ENCODE measurements around the gene NADK2. TPM values are rescaled to one million over a fixed set of nuclear protein-coding genes. Genes with fewer than 3 reads are reported as not detected.

Gene NADK2
- total RNA-seq, 3 donors from 2014 or later = 27.4 to 31.8 (median 27.9) TPM

DNA sequence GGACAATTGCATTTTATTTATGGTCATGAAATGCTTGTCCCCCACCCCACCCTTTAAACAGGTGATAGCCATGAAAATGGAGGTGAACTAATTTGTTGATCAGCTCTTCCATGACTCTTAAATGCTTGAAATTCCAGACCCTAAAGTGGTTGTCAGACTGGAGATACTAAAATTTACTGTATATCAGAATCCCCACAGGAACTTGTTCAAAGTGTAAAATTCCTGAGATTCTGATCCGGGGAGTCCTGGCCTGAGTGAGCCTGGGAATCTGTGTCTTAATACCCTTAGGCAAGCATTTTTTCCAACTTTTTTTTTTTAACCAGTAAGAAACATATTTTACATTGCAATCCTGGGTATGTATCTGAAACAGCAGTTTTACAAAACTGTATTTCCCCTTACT lies 85.1 kb downstream of the NADK2 start:
- DNase-seq (ENCODE audit: low spot score in 2 of 2) = no peak
- H3K27me3 ChIP-seq = no peaks in the 10 kb centered on the region
- intact Hi-C loops (cut with DNase I; ENCODE audit: low total_unique reads) = no loop called here
- no peaks in the 10 kb centered on the region for H3K9me3 ChIP-seq
- no peak overlapping the region for H3K4me3 ChIP-seq
- no peak for TF ChIP-seq POLR2A (IDR thresholded peaks at IDR 0.05)
- no peak for TF ChIP-seq POLR2AphosphoS5 (IDR thresholded peaks at IDR 0.05)
- TF ChIP-seq, protein P1, sequence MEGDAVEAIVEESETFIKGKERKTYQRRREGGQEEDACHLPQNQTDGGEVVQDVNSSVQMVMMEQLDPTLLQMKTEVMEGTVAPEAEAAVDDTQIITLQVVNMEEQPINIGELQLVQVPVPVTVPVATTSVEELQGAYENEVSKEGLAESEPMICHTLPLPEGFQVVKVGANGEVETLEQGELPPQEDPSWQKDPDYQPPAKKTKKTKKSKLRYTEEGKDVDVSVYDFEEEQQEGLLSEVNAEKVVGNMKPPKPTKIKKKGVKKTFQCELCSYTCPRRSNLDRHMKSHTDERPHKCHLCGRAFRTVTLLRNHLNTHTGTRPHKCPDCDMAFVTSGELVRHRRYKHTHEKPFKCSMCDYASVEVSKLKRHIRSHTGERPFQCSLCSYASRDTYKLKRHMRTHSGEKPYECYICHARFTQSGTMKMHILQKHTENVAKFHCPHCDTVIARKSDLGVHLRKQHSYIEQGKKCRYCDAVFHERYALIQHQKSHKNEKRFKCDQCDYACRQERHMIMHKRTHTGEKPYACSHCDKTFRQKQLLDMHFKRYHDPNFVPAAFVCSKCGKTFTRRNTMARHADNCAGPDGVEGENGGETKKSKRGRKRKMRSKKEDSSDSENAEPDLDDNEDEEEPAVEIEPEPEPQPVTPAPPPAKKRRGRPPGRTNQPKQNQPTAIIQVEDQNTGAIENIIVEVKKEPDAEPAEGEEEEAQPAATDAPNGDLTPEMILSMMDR (IDR thresholded peaks at IDR 0.05) = no peak
- H3K4me1 ChIP-seq = peaks cover 0 to 4% of the 10 kb centered on the region in 2 donors
- no peaks in the 10 kb centered on the region for H3K36me3 ChIP-seq
- no peak overlapping the region for H3K27ac ChIP-seq

GRCh38 chr5:36156121-36156601 lies 85.6 kb downstream of the NADK2 start:
- no peak overlapping the region for H3K4me3 ChIP-seq
- DNase-seq (ENCODE audit: low spot score in 2 of 2) = no peak
- H3K4me1 ChIP-seq = peaks cover 0 to 4% of the 10 kb centered on the region in 2 donors
- no peaks in the 10 kb centered on the region for H3K9me3 ChIP-seq
- intact Hi-C loops (cut with DNase I; ENCODE audit: low total_unique reads) = no loop called here
- no peaks in the 10 kb centered on the region for H3K36me3 ChIP-seq
- TF ChIP-seq POLR2AphosphoS5 (IDR thresholded peaks at IDR 0.05) (no peak), POLR2A (IDR thresholded peaks at IDR 0.05) (no peak)
- TF ChIP-seq, protein P1 (IDR thresholded peaks at IDR 0.05) = no peak
- H3K27me3 ChIP-seq = no peaks in the 10 kb centered on the region
- no peak overlapping the region for H3K27ac ChIP-seq

GRCh38 chr5:36155291-36155690 lies 86.4 kb downstream of the NADK2 start:
- Histone ChIP-seq H3K27me3 (no peaks in the 10 kb centered on the region), H3K36me3 (no peaks in the 10 kb centered on the region), H3K9me3 (no peaks in the 10 kb centered on the region), H3K4me3 (no peak overlapping the region), H3K27ac (no peak overlapping the region), H3K4me1 (peaks cover 0 to 9% of the 10 kb centered on the region in 2 donors)
- intact Hi-C loops (cut with DNase I; ENCODE audit: low total_unique reads) = no loop called here
- TF ChIP-seq POLR2AphosphoS5 (IDR thresholded peaks at IDR 0.05) (no peak), POLR2A (IDR thresholded peaks at IDR 0.05) (no peak)
- TF ChIP-seq, protein P1 (IDR thresholded peaks at IDR 0.05) = no peak
- DNase-seq (ENCODE audit: low spot score in 2 of 2) = no peak

DNA sequence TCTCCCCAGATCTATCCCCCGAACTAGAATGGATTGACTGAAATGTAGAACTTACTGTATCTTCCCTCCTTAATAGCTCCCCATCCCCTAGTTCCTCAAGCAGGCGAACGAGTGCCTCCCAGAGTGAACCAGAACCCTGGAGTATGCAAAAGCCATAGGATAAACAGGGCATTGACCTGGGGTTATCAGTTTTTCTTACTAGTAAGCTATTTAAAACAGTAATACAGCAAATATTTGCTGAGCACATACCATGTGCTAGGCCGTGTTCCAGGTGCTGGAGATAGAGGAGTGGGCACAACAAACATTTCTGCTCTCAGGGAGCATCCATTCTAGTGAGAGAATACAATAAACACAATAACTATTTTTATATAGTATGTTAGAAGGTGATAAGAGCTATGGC lies 88.0 kb downstream of the NADK2 start:
- H3K36me3 ChIP-seq = no peaks in the 10 kb centered on the region
- no peaks in the 10 kb centered on the region for H3K27me3 ChIP-seq
- no peak overlapping the region for H3K4me3 ChIP-seq
- H3K9me3 ChIP-seq = no peaks in the 10 kb centered on the region
- intact Hi-C loops (cut with DNase I; ENCODE audit: low total_unique reads) = no loop called here
- TF ChIP-seq POLR2AphosphoS5 (IDR thresholded peaks at IDR 0.05) (no peak), POLR2A (IDR thresholded peaks at IDR 0.05) (no peak)
- TF ChIP-seq, protein P1 (IDR thresholded peaks at IDR 0.05) = no peak
- H3K27ac ChIP-seq = no peak overlapping the region
- peaks cover 0 to 13% of the 10 kb centered on the region in 2 donors for H3K4me1 ChIP-seq
- no peak for DNase-seq (ENCODE audit: low spot score in 2 of 2)

DNA sequence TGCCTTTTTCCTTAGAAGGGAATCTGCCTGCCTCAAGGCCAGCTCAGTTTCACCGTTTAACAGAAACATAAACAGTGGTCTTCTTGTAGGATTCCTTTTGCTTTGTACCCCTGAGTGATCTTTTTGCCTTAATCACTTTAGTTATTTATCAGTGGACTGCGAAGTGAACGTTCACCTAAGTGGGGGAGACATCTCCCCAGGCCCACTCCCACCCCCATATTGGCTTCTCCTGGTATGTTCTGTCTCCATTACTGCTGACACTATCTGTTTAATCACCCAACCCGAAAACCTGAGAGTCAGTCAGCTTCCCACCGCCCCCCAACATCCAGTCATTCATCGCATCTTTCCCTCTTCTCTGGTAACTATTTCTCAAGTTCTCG lies 88.4 kb downstream of the NADK2 start:
- H3K4me1 ChIP-seq = peaks cover 0 to 13% of the 10 kb centered on the region in 2 donors
- TF ChIP-seq POLR2A (IDR thresholded peaks at IDR 0.05) = no peak
- TF ChIP-seq, protein P1 (IDR thresholded peaks at IDR 0.05) = no peak
- no peak for TF ChIP-seq POLR2AphosphoS5 (IDR thresholded peaks at IDR 0.05)
- H3K4me3 ChIP-seq = peak overlapping the region in 2 of 3 donors; percentile 77 to 98
- H3K9me3 ChIP-seq = no peaks in the 10 kb centered on the region
- intact Hi-C loops (cut with DNase I; ENCODE audit: low total_unique reads) = no loop called here
- no peak for DNase-seq (ENCODE audit: low spot score in 2 of 2)
- no peak overlapping the region for H3K27ac ChIP-seq
- no peaks in the 10 kb centered on the region for H3K36me3 ChIP-seq
- H3K27me3 ChIP-seq = no peaks in the 10 kb centered on the region
